HEK293 (cell line): ENCODE results near the gene NCF2.
"Not testable (repeated sequence)": the region's sequence is repeated elsewhere in the genome, so short reads cannot be mapped to it uniquely, and the experiment has no call there.

ENCODE experiments used
- CTCF ChIA-PET: fragments of 350-600 bp; formaldehyde crosslinking; extraction: SDS; loops from one replicate; lab custom pipeline; 2021; ENCODE audit warnings: antibody characterized with exemption; lab: Yijun Ruan, JAX
- POLR2A ChIA-PET: fragments of 300-600 bp; formaldehyde crosslinking; extraction: SDS; loops from one replicate; lab custom pipeline; 2020; ENCODE audit warnings: antibody characterized with exemption, inconsistent platforms; lab: Yijun Ruan, JAX
- H3K27ac ChIP-seq: fragments of 200-500 bp; sonication (Bioruptor generic); 2 replicates; pipeline ENCODE4 v1.5.1; 2014; ENCODE audit warnings: low read depth, low read length, control low read depth, inconsistent platforms; ENCODE audit errors: extremely low read depth
- H3K36me3 ChIP-seq, 2 experiments: fragments of 200-500 bp in 1 of 2; sonication (Bioruptor generic) in 1 of 2; 1 replicate in 1 of 2; 2 replicates in 1 of 2; pipeline ENCODE4 v1.5.1; 2014 to 2017; ENCODE audit warnings: inconsistent platforms in 2 of 2, low read length in 2 of 2; ENCODE audit not compliant: control insufficient read depth in 2 of 2, insufficient read depth in 1 of 2
- H3K4me1 ChIP-seq: fragments of 200-500 bp; sonication (Bioruptor generic); 2 replicates; pipeline ENCODE4 v1.5.1; 2014; ENCODE audit warnings: mild to moderate bottlenecking, low read length, inconsistent platforms; ENCODE audit not compliant: control insufficient read depth, insufficient read depth
- H3K4me3 ChIP-seq: 2 replicates; pipeline ENCODE4 v1.5.1; 2011; ENCODE audit warnings: low read depth, mild to moderate bottlenecking, control low read depth, low read length, moderate library complexity
- H3K9me3 ChIP-seq: fragments of 200-500 bp; sonication (Bioruptor generic); 2 replicates; pipeline ENCODE4 v1.5.1; 2014; ENCODE audit warnings: low read depth, low read length, inconsistent platforms; ENCODE audit not compliant: control insufficient read depth, insufficient read depth
- GFI1B ChIP-seq: fragments of 450-650 bp; formaldehyde crosslinking; IDR thresholded peaks from 2 replicates; pipeline ENCODE4 v1.5.1; 2016; ENCODE audit warnings: missing biosample characterization, missing genetic modification characterization
- GLIS1 ChIP-seq: fragments of 450-650 bp; formaldehyde crosslinking; IDR thresholded peaks from 2 replicates; pipeline ENCODE4 v1.5.1; 2016; ENCODE audit warnings: missing biosample characterization, missing genetic modification characterization
- KLF8 ChIP-seq: fragments of 450-650 bp; formaldehyde crosslinking; IDR thresholded peaks from 2 replicates; pipeline ENCODE4 v1.5.1; 2016; ENCODE audit warnings: missing biosample characterization, missing genetic modification characterization
- OSR2 ChIP-seq: fragments of 450-650 bp; formaldehyde crosslinking; IDR thresholded peaks from 2 replicates; pipeline ENCODE4 v1.5.1; 2016; ENCODE audit warnings: missing biosample characterization, missing genetic modification characterization
- SCRT1 ChIP-seq: fragments of 450-650 bp; formaldehyde crosslinking; IDR thresholded peaks from 2 replicates; pipeline ENCODE4 v1.5.1; 2016; ENCODE audit warnings: missing biosample characterization, missing genetic modification characterization, borderline replicate concordance
- SCRT2 ChIP-seq: fragments of 450-650 bp; formaldehyde crosslinking; IDR thresholded peaks from 2 replicates; pipeline ENCODE4 v1.5.1; 2016; ENCODE audit warnings: missing biosample characterization, missing genetic modification characterization
- YY1 ChIP-seq: fragments of 450-650 bp; formaldehyde crosslinking; IDR thresholded peaks from 2 replicates; pipeline ENCODE4 v1.5.1; 2018; ENCODE audit warnings: missing biosample characterization, missing genetic modification characterization
- ZBTB48 ChIP-seq: fragments of 450-650 bp; formaldehyde crosslinking; IDR thresholded peaks from 2 replicates; pipeline ENCODE4 v1.5.1; 2016; ENCODE audit warnings: missing biosample characterization, missing genetic modification characterization
- ZNF138 ChIP-seq: fragments of 450-650 bp; formaldehyde crosslinking; IDR thresholded peaks from 2 replicates; pipeline ENCODE4 v1.5.1; 2016; ENCODE audit warnings: missing biosample characterization, missing genetic modification characterization, borderline replicate concordance
- ZNF155 ChIP-seq: fragments of 450-650 bp; formaldehyde crosslinking; IDR thresholded peaks from 2 replicates; pipeline ENCODE4 v1.5.1; 2016; ENCODE audit warnings: missing biosample characterization, missing genetic modification characterization
- ZNF423 ChIP-seq: fragments of 450-650 bp; formaldehyde crosslinking; IDR thresholded peaks from 2 replicates; pipeline ENCODE4 v1.5.1; 2016; ENCODE audit warnings: missing biosample characterization, missing genetic modification characterization
- TF ChIP-seq, protein P1 (sequence below): sonication (generic); formaldehyde crosslinking; IDR thresholded peaks from 2 replicates; pipeline ENCODE4 v1.8.1; 2022; ENCODE audit warnings: mild to moderate bottlenecking, moderate library complexity, missing genetic modification reagents
- TF ChIP-seq, protein P2 (sequence below): fragments of 450-650 bp; formaldehyde crosslinking; conservative IDR thresholded peaks from 2 replicates; pipeline ENCODE4 v1.5.1; 2016; ENCODE audit warnings: low read depth, missing biosample characterization, missing genetic modification characterization
- TF ChIP-seq, protein P3 (sequence below): fragments of 450-650 bp; formaldehyde crosslinking; IDR thresholded peaks from 2 replicates; pipeline ENCODE4 v1.5.0; 2017; ENCODE audit warnings: missing biosample characterization, missing genetic modification characterization, borderline replicate concordance

Gene NCF2

DNA sequence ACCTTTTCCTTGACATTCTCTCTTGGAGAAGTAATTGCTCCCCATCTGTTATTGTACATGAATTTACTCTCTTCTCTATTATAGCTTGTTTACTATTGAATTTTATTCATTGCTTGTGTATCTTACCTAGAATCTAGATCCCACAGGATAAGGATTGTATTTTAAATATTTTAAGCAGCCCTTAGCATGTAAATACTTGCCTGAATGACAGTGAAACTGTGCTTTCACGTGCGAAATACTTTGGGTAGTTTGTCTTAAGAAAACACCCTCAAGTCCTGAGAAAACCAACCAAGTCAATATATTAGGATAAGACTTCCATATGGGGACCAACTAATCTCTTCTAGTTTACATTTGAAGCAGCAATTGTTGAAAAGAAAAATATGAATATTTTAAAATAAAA, 30.1 kb upstream of the NCF2 start:
- Histone ChIP-seq H3K4me1 (no peaks in the 10 kb centered on the region), H3K27ac (no peak overlapping the region), H3K4me3 (no peak overlapping the region), H3K36me3 (peaks cover 0 to 9% of the 10 kb centered on the region in 2 experiments; a peak in 1 of 3 replicates), H3K9me3 (no peaks in the 10 kb centered on the region)
- POLR2A ChIA-PET, result no interaction called here
- CTCF ChIA-PET, result interaction anchor here (0.8 kb wide), 1 partner anchor 155 kb away, joined by 3 read pairs; no protein-coding TSS in a partner anchor
- TF ChIP-seq ZBTB48 (tag by site-specific recombination), result no peak

DNA sequence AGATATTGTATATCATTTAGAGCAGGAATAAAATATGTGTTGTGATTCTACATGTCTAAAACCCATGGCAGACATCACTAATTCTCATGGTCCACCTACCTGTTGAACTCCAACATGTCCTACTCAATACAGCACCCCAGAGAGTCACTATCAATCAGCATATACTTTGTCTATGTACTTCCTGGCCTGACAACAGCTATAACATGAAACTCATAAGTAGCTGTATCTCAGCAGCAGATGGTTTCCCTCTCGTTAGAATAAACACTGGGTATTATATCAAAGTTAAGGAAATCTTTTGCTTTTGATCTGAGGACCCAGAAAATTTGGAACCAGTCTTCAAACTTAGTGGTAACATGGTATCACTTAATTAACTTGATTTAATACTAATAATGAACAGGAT, 29.5 kb upstream of the NCF2 start:
- H3K4me1 ChIP-seq, result no peaks in the 10 kb centered on the region
- no peaks in the 10 kb centered on the region for H3K9me3 ChIP-seq
- ChIA-PET CTCF (no interaction called here), POLR2A (no interaction called here)
- no peak for TF ChIP-seq ZNF138
- 0 out of 2 replicates have a peak, but pooled peaks have one; percentile 49 for TF ChIP-seq SCRT1 (tag by site-specific recombination)
- TF ChIP-seq GFI1B (tag by site-specific recombination), result no peak
- TF ChIP-seq, protein P1, sequence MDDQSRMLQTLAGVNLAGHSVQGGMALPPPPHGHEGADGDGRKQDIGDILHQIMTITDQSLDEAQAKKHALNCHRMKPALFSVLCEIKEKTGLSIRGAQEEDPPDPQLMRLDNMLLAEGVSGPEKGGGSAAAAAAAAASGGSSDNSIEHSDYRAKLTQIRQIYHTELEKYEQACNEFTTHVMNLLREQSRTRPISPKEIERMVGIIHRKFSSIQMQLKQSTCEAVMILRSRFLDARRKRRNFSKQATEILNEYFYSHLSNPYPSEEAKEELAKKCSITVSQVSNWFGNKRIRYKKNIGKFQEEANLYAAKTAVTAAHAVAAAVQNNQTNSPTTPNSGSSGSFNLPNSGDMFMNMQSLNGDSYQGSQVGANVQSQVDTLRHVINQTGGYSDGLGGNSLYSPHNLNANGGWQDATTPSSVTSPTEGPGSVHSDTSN, result no peak
- peak; percentile 79 for TF ChIP-seq SCRT2 (tag by site-specific recombination)
- TF ChIP-seq ZNF423, result no peak
- TF ChIP-seq YY1 (tag by site-specific recombination), result no peak
- H3K27ac ChIP-seq, result no peak overlapping the region
- H3K4me3 ChIP-seq, result no peak overlapping the region
- peaks cover 0 to 4% of the 10 kb centered on the region in 2 experiments; a peak in 1 of 3 replicates for H3K36me3 ChIP-seq

DNA sequence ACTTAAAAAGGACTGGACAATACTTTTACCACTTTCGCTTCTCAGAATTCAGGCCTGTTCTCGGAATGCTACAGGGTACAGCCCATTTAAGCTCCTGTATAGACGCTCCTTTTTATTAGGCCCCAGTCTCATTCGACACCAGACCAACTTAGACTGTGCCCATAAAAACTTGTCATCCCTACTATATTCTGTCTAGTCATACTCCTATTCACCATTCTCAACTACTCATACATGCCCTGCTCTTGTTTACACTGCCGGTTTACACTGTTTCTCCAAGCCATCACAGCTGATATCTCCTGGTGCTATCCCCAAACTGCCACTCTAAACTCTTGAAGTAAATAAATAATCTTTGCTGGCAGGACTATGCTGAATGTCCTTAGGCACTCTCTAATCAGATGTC, 27.9 kb upstream of the NCF2 start:
- POLR2A ChIA-PET, H3K36me3 ChIP-seq, H3K9me3 ChIP-seq, H3K27ac ChIP-seq, H3K4me3 ChIP-seq, H3K4me1 ChIP-seq, CTCF ChIA-PET: not testable (repeated sequence)

DNA sequence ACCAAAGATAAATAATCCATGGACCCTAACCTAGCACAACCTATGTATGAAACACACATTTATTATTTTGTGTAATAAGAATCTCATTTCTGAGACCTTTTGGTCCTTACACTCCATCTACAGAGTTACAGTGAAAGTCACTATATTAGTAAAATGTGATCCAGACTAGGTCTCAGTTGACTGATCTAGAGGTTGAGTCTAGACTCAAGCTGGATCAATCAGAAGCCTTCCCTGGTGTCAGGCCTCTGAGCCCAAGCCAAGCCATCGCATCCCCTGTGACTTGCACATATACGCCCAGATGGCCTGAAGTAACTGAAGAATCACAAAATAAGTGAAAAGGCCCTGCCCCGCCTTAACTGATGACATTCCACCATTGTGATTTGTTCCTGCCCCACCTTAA, 22.7 kb upstream of the NCF2 start:
- H3K4me3 ChIP-seq, H3K9me3 ChIP-seq, POLR2A ChIA-PET, H3K4me1 ChIP-seq, H3K36me3 ChIP-seq, H3K27ac ChIP-seq: not testable (repeated sequence)
- CTCF ChIA-PET, result interaction anchor here (0.7 to 1.0 kb wide), 2 partner anchors 10 to 303 kb away, joined by 3 read pairs; no protein-coding TSS in a partner anchor

DNA sequence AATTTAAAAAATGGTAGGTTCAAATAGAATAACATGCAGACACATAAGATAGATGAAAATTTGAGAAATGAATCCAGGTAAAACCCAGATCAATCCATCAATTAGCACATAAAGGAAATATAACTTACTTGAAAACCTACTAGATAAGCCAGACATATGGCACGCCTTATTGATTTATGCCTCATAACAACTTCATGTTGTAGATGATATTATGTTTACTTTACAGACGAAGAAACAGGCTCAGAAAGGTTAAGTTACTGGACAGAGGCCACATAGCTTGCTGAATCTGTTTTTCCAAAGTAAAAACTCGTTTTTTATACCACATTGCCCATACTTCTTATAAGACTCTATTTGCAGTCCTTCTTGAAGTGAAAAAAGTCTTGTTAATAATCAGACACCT, 22.1 kb upstream of the NCF2 start:
- no peaks in the 10 kb centered on the region for H3K36me3 ChIP-seq
- H3K4me1 ChIP-seq, result no peaks in the 10 kb centered on the region
- no peak overlapping the region for H3K27ac ChIP-seq
- ChIA-PET CTCF (interaction anchor here (0.5 to 1.0 kb wide), 3 partner anchors 10 to 303 kb away, joined by 3 read pairs; no protein-coding TSS in a partner anchor), POLR2A (no interaction called here)
- H3K9me3 ChIP-seq, result no peaks in the 10 kb centered on the region
- H3K4me3 ChIP-seq, result no peak overlapping the region
- TF ChIP-seq, protein P2, sequence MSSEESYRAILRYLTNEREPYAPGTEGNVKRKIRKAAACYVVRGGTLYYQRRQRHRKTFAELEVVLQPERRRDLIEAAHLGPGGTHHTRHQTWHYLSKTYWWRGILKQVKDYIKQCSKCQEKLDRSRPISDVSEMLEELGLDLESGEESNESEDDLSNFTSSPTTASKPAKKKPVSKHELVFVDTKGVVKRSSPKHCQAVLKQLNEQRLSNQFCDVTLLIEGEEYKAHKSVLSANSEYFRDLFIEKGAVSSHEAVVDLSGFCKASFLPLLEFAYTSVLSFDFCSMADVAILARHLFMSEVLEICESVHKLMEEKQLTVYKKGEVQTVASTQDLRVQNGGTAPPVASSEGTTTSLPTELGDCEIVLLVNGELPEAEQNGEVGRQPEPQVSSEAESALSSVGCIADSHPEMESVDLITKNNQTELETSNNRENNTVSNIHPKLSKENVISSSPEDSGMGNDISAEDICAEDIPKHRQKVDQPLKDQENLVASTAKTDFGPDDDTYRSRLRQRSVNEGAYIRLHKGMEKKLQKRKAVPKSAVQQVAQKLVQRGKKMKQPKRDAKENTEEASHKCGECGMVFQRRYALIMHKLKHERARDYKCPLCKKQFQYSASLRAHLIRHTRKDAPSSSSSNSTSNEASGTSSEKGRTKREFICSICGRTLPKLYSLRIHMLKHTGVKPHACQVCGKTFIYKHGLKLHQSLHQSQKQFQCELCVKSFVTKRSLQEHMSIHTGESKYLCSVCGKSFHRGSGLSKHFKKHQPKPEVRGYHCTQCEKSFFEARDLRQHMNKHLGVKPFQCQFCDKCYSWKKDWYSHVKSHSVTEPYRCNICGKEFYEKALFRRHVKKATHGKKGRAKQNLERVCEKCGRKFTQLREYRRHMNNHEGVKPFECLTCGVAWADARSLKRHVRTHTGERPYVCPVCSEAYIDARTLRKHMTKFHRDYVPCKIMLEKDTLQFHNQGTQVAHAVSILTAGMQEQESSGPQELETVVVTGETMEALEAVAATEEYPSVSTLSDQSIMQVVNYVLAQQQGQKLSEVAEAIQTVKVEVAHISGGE (tag by site-specific recombination), result no peak
- TF ChIP-seq KLF8 (tag by site-specific recombination) (no peak), OSR2 (tag by site-specific recombination) (no peak), ZNF155 (no peak), GLIS1 (tag by site-specific recombination) (no peak), GFI1B (tag by site-specific recombination) (no peak)
- TF ChIP-seq, protein P3, sequence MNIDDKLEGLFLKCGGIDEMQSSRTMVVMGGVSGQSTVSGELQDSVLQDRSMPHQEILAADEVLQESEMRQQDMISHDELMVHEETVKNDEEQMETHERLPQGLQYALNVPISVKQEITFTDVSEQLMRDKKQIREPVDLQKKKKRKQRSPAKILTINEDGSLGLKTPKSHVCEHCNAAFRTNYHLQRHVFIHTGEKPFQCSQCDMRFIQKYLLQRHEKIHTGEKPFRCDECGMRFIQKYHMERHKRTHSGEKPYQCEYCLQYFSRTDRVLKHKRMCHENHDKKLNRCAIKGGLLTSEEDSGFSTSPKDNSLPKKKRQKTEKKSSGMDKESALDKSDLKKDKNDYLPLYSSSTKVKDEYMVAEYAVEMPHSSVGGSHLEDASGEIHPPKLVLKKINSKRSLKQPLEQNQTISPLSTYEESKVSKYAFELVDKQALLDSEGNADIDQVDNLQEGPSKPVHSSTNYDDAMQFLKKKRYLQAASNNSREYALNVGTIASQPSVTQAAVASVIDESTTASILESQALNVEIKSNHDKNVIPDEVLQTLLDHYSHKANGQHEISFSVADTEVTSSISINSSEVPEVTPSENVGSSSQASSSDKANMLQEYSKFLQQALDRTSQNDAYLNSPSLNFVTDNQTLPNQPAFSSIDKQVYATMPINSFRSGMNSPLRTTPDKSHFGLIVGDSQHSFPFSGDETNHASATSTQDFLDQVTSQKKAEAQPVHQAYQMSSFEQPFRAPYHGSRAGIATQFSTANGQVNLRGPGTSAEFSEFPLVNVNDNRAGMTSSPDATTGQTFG (tag by site-specific recombination), result no peak
